HG02840 (cell line): ENCODE data around the gene SUPT6H.

Experiments
- ATAC-seq: cut with Tn5 transposase; IDR thresholded peaks from one replicate; pipeline ENCODE4 v1.9.1; 2021; ENCODE audit warnings: mild to moderate bottlenecking, moderate library complexity, moderate number of reproducible peaks; ENCODE audit not compliant: unreplicated experiment, low FRiP score

SUPT6H gene

DNA sequence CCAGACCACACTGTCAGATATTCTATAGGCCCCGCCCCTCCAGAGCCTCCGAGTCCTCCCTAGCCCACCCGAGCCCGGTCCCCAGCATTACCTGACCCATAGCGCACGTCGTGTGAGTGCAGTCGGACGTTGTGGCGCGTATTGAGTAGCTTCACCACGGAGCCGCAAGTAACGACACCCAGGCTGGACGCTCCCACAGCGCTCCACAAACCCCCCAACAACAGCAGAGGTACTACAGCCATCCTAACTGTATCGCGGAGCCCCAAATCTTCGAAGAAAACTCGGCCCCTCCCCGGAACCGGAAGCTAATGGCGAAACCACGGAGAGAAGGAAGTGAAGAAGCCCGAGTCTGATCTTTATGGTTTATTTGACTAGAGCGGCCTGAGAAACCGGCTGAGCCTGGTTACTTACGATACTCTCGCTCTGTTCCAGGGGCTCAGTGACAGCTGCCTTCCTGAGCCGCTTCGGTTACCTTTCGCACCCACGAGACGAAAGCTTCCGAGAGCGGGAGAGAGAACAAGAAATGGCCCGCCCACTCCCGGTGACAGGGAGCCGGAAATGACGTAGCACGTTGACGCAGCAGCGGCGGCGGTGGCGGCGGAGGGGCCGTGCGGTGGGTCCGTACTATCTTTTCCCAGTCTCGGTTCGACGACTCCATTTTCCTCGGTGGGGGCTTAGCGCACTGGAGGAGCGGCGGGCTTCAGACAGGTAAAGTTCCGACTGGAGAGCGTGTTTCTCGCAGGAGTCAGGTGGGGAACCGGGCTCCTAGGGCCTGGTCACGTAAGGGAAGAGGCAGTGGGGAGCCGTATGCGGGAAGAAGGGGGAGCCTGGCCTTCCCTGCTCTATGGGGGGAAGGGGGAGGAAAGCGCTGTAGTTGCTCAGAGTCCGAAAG, at the start of gene SUPT6H, which contains the start of gene SDF2:
Gene SUPT6H (plus strand): TSS at position 571 of the 892 bp plus-strand sequence. CDS start 11,197 bp downstream, outside the sequence.
Gene SDF2 (minus strand): TSS at position 272 of the 892 bp plus-strand sequence. CDS start 30 bp downstream, at position 242.
- ATAC-seq = peak; percentile 90

DNA sequence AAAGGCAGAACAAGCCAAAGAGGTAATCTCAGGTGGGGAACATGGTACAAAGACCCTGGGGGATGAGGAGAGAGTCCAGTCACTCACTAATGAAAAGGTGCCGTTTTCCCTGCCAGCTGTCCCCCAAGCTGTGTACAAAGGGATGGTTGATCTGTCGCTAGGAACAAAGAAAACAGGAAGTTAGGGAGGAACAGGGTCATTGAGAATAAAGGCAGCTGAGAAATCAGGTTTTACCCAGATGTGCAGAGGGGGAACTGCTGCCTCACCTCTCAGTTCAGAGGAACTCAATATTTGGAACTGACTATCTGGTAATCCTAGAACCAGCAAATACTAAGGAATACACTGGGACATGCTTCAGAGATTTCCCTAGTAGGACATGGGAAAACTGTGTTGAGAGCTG, 49.5 kb upstream of the SUPT6H start:
- no peak for ATAC-seq

DNA sequence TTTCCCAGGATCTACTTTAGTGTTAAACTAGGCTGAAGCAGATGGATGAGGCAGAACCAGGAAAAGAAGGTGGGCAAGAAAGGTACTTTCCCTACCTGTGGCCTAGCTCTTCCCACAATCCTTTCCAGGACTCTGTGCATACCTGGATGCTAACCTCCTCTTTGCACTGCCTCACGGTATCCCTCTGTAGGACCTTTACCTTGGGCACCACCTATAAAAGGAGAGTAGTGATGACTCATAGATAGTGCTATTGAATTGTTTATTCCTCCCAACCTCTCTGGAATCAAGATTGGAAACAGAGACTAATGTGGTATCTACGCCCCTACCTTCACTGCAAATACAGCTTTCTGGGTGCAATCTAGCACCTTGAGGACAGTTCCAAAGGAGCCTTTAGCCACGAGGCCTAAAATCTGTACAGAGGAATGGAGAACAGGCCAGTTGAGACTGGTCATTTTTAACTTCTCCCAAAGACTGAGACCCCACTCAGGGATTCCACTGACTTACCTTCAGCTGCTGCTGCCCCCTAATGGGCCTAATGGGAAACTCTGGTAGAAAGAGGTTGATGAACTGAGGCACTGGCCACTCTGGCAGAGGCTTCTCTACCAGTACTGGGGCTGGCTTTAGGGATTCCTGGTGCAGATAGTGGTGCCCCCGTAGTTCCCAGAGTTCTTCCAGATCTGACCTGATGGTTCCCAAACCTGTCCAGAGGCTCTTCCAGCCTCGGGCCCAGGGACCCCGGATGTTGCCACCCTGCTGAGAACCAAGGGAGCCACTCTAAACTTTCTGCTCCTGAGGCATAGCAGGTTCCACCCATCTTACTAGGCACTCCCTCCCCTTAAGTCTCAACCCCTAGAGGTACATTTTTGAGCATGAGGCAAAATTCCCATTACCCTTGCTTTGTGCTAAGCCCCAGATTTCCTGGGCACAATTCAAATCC, 48.8 kb upstream of the SUPT6H start:
- ATAC-seq = no peak

DNA sequence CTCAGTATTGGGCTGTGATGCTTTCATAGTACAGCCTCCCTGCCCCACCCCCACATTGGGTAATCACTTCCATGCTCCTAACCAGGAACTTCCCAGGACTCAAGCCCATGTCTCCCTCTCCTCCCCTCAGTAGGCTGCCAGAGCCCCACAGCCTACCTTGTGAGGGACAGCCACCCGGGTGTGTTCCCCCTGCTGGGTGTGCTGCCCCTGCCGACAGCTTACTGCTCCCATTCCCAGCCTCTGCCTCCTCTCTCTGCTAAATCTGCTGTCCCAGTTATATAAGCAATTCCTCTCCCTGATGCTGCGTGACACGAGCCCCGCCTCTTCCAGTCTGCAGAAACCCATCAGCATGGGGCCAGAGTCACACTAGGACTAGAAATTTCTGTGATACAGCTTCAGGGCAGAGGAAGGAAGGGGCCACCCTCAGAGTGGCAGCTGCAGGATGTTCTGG, 48.0 kb upstream of the SUPT6H start, which contains the start of gene RSKR:
Gene RSKR (minus strand): TSS at position 255 of the 451 bp plus-strand sequence. CDS start 24 bp downstream, at position 231.
- ATAC-seq = no peak

DNA sequence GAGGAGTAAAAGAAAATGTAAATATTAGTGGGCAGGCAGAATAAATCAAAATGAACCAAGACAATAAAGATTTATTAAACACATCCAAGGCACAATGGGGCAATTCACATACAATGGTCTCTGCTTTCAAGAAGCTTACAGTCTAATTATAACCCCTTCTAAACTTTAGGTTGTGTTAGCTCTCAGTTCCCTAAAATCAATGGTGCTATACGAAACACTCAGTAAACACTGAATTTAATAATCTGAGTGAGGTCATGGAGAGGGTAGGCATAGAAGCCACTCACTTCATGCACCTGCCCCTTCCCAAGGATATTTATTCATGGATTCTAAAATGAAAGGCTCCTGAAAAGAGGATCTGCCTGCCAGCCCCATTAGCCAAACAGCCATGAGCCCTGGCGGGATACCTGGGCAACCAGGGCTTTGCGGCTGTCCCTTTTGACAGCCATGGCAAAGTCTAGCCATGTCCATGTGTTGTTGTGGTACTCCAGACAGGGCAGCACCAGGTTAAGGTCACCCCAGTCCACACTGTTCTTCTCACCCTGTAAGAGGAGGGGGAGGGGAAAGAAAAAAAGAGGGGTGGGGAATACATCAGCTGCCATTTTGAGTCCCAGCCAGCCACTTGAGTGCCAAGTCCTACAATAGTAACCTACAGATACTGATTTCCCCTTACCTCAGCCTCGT, 46.6 kb upstream of the SUPT6H start:
- ATAC-seq = no peak

DNA sequence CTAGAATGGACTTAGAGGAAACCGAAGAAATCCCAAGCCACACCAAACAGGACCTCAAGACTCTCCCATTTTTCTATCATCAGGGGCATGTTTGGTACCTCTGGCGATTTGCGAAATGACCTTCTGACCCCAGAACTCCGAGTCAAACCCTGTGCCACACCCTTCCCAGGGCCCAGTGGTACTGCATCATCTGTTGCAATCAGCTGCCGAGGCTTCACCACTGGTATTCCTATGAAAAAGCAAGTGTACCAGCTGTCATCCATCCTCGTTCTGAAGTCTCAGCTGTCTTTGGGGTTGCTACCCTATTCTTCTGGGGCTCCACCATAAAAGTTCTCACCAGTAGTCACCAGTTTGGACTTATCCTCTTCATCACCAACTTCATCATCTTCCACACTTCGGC, 45.7 kb upstream of the SUPT6H start:
- no peak for ATAC-seq

DNA sequence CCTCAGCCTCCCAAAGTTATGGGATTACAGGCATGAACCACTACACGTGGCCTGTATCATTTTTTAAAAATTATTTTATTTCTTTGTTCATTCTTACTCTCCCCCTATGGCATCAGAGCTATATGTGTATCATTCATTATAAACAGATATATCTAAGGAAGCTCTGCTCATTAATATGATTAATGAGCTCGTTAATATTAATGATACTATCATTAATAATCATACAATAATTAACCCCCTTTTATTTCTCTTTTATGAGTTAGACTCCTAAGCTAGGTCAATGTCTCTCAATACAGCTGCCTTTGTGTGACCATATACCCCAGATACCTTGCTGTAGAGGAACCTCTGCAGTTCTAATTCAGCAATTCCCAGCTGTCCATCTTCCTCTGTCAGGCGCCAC, 43.5 kb upstream of the SUPT6H start:
- no peak for ATAC-seq

DNA sequence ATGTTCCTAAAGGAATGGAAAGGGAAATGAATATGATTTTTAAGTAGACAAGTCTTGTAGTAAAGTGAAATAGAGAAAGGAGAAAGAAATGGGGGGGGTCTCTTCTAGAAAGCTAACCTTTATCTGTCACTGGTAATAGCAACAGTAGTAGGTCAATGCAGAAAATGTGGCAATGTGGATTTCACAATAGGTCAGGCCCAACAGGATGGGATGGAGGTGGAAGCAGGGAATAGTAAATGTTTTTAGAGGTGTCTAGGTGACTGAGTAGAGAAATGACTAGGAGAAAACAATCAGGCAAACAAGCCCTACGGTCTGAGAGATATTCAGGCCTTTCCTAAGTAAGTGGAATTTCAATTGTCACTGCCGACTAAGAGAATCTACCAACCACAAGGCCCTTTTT, 42.0 kb upstream of the SUPT6H start:
- ATAC-seq = no peak

DNA sequence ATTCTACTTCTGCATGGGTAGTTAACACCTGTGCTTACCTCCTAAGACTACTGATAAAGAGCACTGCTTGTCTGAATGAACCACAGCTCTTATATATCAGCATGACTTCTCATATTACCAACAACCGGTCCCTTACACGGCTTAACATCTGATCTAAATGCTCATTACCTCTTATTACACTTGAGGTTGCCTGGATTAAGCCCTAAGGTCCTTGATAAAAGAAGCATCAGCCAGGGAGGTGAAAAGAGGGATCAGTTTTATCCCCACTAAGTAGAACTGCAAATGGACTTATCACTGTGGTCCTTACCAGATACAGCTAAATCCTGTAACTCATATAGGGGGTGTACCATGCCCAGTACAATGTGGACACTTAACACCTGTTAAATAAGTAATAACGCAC, 39.8 kb upstream of the SUPT6H start:
- no peak for ATAC-seq

DNA sequence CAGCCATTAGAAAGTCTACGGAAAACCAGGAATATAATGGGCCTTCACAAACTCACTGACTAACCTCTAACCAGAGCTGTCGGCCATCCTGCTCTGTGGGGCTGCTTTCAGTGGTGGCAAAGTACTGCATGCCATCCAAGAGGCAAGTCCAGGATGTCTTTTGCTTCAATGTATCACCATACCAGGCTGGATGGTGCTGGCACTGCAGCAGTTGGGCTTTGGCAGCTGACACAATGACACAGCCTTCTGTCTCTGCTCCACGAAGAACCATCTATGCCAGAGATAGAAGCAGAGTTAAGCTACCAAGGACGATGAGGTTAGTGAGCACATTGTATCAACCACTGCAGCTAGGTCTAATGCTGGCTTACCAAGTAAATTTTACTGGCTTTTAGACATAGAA, 38.3 kb upstream of the SUPT6H start:
- ATAC-seq = no peak

DNA sequence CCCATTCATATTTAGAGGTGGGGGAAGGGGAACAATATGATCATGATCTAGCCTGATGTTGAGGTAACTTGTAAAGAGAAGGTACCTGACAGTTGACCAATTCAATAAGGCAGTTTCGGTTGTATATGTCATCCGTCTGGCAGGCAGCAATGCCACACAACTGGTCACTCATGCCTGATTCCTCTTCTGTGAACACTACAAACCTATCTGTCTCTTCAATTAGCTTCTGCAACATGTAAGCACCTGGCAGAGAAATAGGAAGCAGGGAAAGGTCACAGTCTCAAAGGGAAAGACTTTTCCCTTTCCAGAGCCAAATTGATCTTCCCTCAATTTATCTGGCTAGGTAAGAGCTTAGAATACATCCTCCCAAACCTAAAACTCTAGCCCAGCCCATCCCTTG, 37.9 kb upstream of the SUPT6H start:
- ATAC-seq = no peak

DNA sequence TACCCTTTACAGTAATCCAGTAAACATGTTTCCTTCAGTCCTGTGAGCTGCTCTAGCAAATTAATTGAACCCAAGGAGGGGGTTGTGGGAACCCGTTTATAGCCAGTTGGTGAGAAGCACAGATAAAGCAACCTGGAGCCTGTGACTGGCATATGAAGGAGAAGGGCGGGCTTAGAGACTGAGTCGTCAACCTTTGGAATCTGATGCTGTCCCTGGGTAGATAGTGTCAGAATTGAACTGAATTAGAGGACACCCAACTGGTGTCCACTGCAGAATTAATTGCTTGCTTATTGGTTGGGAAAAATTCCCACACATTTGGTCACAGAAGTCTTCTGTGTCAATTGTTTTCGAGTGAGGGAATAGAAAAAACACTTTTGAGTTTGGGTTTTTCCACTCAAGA, 35.2 kb upstream of the SUPT6H start:
- ATAC-seq = no peak

DNA sequence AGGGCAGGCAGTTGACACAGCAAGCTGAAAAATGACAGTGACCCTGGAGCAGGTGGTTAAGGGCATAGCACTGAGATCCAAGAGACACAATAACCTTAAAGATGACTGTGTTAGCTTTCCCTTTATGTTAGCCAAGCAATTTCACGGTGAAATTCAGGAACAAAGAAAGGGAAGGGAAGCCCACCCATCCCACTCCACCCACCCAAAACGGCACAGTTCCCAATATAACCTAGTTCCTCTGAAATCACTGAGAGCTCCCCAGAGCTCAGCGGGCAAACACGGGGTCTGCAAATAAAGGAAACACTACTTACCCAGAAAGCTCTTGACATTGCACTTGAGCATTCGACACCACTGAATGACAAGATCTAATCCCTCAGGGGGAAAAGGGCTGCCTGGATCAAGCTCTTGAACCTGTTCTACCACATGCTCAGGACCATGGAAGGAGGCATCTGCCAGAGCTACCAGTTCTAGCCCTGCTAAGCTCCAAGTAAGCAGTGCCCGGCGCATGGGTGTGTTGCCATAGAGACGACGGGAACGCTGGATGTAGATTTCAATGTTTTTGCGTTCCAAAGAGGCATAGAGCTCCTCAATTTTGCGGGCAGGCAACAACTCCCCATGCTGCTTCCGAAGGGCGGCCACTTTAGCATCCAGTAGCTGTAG, 27.7 kb upstream of the SUPT6H start:
- no peak for ATAC-seq

DNA sequence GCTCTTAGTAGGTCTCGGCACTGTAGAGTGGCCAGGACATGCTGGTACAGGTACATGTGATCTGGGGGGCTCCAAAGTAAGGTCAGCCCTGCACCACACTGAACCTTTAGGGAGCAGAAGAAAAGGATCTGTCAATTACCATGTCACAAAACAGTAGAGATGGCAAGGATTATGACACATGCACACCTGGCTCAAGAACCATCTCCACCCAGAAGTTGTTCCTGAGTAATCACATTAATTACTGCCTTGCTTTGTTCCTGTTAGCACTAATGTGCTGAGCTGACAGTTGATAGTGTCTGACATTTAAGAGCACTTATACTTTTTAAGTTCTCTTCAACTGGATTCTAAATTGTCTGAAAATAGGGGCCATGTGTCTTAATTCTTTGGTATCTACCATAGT, 26.5 kb upstream of the SUPT6H start:
- ATAC-seq = no peak

DNA sequence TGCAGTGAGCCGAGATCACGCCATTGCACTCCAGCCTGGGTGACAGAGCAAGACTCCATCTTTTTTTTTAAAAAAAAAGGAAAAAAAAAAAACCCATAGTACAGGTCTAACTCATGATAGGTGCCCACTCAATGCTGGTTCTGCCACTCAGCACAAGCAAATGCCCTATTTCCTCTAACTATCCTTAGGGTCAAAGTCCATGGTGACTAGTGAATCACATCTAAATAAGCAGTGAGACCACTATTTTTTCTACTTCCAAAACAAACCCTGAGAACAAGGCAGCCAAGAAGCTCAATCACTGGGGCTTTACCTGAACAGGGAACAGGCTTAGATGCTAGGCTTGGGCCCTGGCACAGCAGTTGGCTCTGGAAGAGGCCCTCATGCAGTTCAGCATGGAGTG, 20.4 kb upstream of the SUPT6H start:
- no peak for ATAC-seq

DNA sequence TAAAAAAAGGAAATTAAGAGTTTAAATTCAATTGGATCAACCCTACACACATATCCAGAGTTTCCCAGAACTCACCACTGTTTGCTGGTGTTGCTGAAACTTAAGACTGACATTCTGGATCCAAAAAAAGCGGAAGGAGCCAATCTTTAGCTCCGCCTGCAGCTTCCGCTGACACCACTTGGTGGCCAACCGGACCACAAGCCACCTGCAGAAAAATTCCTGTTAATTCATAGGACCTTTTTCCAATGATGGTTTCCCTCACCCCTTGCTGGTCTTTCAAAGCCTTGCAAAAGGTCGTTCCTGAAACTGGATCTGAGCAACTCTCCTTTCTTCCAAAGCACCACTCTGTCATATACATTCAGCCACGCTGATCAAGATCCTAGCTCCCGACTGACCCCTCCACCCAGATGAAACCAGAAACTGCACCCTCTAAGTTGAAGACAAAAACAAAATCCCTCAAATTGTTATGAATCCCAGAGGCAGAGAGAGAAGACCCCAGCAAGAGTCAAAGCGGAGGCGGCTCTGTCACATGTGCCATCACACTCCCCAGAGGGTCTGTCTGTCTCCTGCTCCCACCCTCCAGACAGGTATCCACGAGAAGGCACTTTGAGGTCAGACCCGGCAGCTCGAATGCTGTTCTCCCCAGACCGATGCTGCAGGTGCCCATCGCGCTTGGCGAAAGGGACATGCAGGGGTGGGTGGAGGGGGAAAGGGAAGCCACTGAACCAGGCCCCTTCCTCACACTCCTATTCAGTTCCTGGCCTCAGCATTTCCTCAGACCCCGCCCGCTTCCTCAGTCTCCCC, 17.8 kb upstream of the SUPT6H start:
- no peak for ATAC-seq

DNA sequence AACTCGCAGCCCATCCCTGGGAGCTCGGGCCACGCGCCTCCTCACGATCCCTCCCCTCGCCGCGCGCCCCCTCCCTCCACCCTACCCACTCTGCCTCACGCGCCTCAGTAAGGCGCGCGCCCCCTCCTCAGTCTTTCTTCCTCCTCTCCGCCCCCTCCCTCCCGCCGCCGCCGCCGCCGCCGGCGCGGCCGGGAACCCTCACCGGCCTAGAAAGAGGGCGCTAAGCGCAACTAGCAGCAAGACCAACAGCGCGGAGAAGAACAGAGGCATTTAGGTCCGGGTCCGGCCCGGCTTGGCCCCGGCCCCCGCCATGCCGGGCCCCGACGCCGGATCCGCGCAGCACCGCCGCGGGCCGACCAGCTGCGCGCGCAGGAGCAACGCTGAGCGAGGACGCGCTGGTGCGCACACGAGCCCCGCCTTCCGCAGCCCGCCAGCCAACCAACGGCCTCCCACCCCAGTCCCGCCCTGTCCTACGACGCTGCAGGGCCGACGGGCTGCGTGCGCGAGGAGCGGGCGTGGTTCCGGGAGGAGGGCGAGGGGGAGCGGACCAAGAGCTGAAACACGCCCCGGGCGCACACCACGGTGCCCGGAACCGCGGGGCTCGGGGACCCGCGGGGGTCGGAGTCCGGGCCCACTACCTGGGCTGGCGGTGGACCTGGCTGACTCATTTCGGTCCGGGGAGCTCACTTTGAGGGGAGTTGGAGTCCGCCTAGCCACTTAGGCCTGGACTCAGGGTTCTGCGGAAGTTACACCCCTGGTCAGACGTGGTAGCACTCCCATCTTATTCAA, 17.0 kb upstream of the SUPT6H start, which contains the start of gene BLTP2:
Gene BLTP2 (minus strand): TSS at position 372 of the 789 bp plus-strand sequence. CDS start 102 bp downstream, at position 270.
- ATAC-seq = peak; percentile 85

DNA sequence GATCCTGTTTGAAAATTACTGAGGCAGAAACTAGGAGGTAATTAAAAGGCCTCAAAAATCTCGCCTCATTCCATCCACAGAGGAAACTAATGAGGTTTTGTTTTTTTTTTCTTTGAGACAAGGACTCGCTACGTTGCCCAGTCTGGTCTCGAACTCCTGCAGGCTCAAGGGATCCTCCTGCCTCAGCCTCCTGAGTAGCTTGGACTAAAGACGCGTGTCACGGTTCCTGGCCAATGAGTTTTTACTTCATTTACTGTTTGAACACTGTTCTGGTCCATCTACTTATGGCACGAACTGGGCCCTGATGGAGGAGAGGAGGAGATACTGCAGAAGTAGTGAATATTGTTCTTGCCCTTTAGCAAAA, 16.4 kb upstream of the SUPT6H start:
- ATAC-seq = no peak
